Brain microvascular endothelial cell (primary cell): ENCODE results near the gene TWF2.

ENCODE experiments used
- DNase-seq: peaks from one replicate; pipeline ENCODE4 v3.0.0-alpha.2; 2020
- H3K27ac ChIP-seq: fragments of 250-450 bp; sonication (Bioruptor Pico); 2 replicates; pipeline ENCODE4 v1.5.1; 2020; ENCODE audit warnings: mild to moderate bottlenecking, moderate library complexity
- H3K27me3 ChIP-seq: fragments of 250-450 bp; sonication (Bioruptor Pico); replicated peaks from 2 replicates; pipeline ENCODE4 v1.5.1; 2020; ENCODE audit warnings: mild to moderate bottlenecking
- H3K36me3 ChIP-seq: fragments of 250-450 bp; sonication (Bioruptor Pico); replicated peaks from 2 replicates; pipeline ENCODE4 v1.5.1; 2020; ENCODE audit warnings: mild to moderate bottlenecking
- H3K4me3 ChIP-seq: 2 replicates; pipeline ENCODE4 v1.5.1; 2011; ENCODE audit warnings: low read depth, mild to moderate bottlenecking, control low read depth, low read length, moderate library complexity
- CTCF ChIP-seq: IDR thresholded peaks from 2 replicates; pipeline ENCODE4 v1.5.1; 2011; ENCODE audit warnings: low read depth, mild to moderate bottlenecking, moderate library complexity, low read length, control low read depth, inconsistent platforms; ENCODE audit errors: missing control alignments
- in situ Hi-C: cut with HindIII; loops from 2 replicates; pipeline ENCODE4 v1.10.0; 2017; ENCODE audit warnings: low sequenced_read_pairs, low pct_ligation_motif_present

Gene TWF2

GRCh38 chr3:52248165-52248541 is 9.2 kb upstream of the TWF2 start:
- DNase-seq: no peak
- TF ChIP-seq CTCF: no peak

GRCh38 chr3:52247409-52248164 is 8.6 kb upstream of the TWF2 start:
- Histone ChIP-seq H3K27ac (no peak overlapping the region), H3K27me3 (no peaks in the 10 kb centered on the region), H3K36me3 (peaks cover 29% of the 10 kb centered on the region), H3K4me3 (no peak overlapping the region)
- in situ Hi-C loops: no loop called here
- no peak for TF ChIP-seq CTCF
- no peak for DNase-seq

More at GRCh38 chr3:52248165-52248541, 9.2 kb upstream of the TWF2 start:
- peaks cover 32% of the 10 kb centered on the region for H3K36me3 ChIP-seq
- H3K4me3 ChIP-seq: no peak overlapping the region
- in situ Hi-C loops: no loop called here
- no peaks in the 10 kb centered on the region for H3K27me3 ChIP-seq
- H3K27ac ChIP-seq: no peak overlapping the region

GRCh38 chr3:52246728-52247408 is 7.9 kb upstream of the TWF2 start:
- no peak for DNase-seq
- no peak for TF ChIP-seq CTCF
- Histone ChIP-seq H3K27ac (no peak overlapping the region), H3K36me3 (peaks cover 21% of the 10 kb centered on the region), H3K27me3 (no peaks in the 10 kb centered on the region), H3K4me3 (no peak overlapping the region)
- in situ Hi-C loops: no loop called here

GRCh38 chr3:52246264-52246620 is 7.3 kb upstream of the TWF2 start:
- DNase-seq: no peak
- H3K36me3 ChIP-seq: peaks cover 19% of the 10 kb centered on the region
- in situ Hi-C loops: no loop called here
- no peaks in the 10 kb centered on the region for H3K27me3 ChIP-seq
- no peak for TF ChIP-seq CTCF
- peak overlapping the region; percentile 56 for H3K4me3 ChIP-seq
- no peak overlapping the region for H3K27ac ChIP-seq

- no peak for DNase-seq
- TF ChIP-seq CTCF: no peak
Measured at GRCh38 chr3:52245322-52246263, 6.6 kb upstream of the TWF2 start, which contains the start of gene PPM1M. Gene PPM1M (plus strand): TSS chr3:52245759. CDS start chr3:52245825, 66 bp downstream.

More at GRCh38 chr3:52245322-52246263, 6.6 kb upstream of the TWF2 start, which contains the start of gene PPM1M:
- H3K27ac ChIP-seq: no peak within 1 kb of the TSS
- peaks cover 19% of the 10 kb centered on the region for H3K36me3 ChIP-seq
- no peaks in the 10 kb centered on the region for H3K27me3 ChIP-seq
- peak within 1 kb of the TSS; percentile 57 for H3K4me3 ChIP-seq
- in situ Hi-C loops: no loop called here
